ENCODE results near the gene TLR9. TPM values are rescaled to one million over a fixed set of nuclear protein-coding genes. Genes with fewer than 3 reads are reported as not detected.

The TLR9 gene
- total RNA-seq, 1 experiment from 2014 or later = not detected

GRCh38 chr3:52232279-52233107 is 7.0 kb upstream of the TLR9 start:
- no peaks in the 10 kb centered on the region for H3K27me3 ChIP-seq (ENCODE audit: low read length)
- BruUV-seq (replicated peaks) = no TSS peak
- TF ChIP-seq EZH2 (IDR thresholded peaks at IDR 0.05; ENCODE audit: low read length, unreplicated experiment) (no peak), EZH2phosphoT487 (IDR thresholded peaks at IDR 0.05; ENCODE audit: borderline replicate concordance, low read length) (no peak), CTCF (conservative IDR thresholded peaks at IDR 0.05; ENCODE audit: low read depth, low read length) (peak; percentile 33; the same call in 1 of the 2 replicates)
- H3K4me1 ChIP-seq (ENCODE audit: insufficient read depth, low read length) = peaks cover 14% of the 10 kb centered on the region
- H3K4me3 ChIP-seq (ENCODE audit: low read length) = no peak overlapping the region
- no peak overlapping the region for H2AFZ ChIP-seq (ENCODE audit: low read length)
- peaks cover 34% of the 10 kb centered on the region for H3K79me2 ChIP-seq (ENCODE audit: low read length)
- no peaks in the 10 kb centered on the region for H3K9me3 ChIP-seq (ENCODE audit: low read length)
- no peaks in the 10 kb centered on the region for H3K9me2 ChIP-seq (replicated peaks; ENCODE audit: low read length)
- ATAC-seq (no peak), DNase-seq (no peak)
- ChIA-PET POLR2A (ENCODE audit: unreplicated experiment) (no interaction called here), CTCF (interaction anchor here (1.1 to 1.2 kb wide), 3 partner anchors 12 to 106 kb away, joined by 3 to 7 read pairs (median 3); no protein-coding TSS in a partner anchor)
- no peak overlapping the region for H3K27ac ChIP-seq (ENCODE audit: low read length)
- no peaks in the 10 kb centered on the region for H4K20me1 ChIP-seq (ENCODE audit: low read length)
- H3K36me3 ChIP-seq (ENCODE audit: low read depth, low read length) = peaks cover 37% of the 10 kb centered on the region
- H3F3A ChIP-seq (ENCODE audit: low read length, unreplicated experiment) = no peaks in the 10 kb centered on the region
- intact Hi-C loops (cut with micrococcal nuclease) = no loop called here
- H3K4me2 ChIP-seq (ENCODE audit: low read length) = no peak overlapping the region
- no peak overlapping the region for H3K9ac ChIP-seq (ENCODE audit: low read length)

- ChIA-PET POLR2A (ENCODE audit: unreplicated experiment) (no interaction called here), CTCF (interaction anchor here (1.0 to 1.2 kb wide), 3 partner anchors 12 to 107 kb away, joined by 3 to 7 read pairs (median 3); no protein-coding TSS in a partner anchor)
- Histone ChIP-seq H3K4me1 (ENCODE audit: insufficient read depth, low read length) (peaks cover 6% of the 10 kb centered on the region), H3K36me3 (ENCODE audit: low read depth, low read length) (peaks cover 37% of the 10 kb centered on the region), H3K27me3 (ENCODE audit: low read length) (no peaks in the 10 kb centered on the region), H3K9me3 (ENCODE audit: low read length) (no peaks in the 10 kb centered on the region), H3K4me3 (ENCODE audit: low read length) (no peak overlapping the region), H2AFZ (ENCODE audit: low read length) (no peak overlapping the region), H3F3A (ENCODE audit: low read length, unreplicated experiment) (no peaks in the 10 kb centered on the region), H3K9ac (ENCODE audit: low read length) (no peak overlapping the region), H3K9me2 (replicated peaks; ENCODE audit: low read length) (no peaks in the 10 kb centered on the region), H4K20me1 (ENCODE audit: low read length) (no peaks in the 10 kb centered on the region), H3K79me2 (ENCODE audit: low read length) (peaks cover 29% of the 10 kb centered on the region), H3K27ac (ENCODE audit: low read length) (no peak overlapping the region), H3K4me2 (ENCODE audit: low read length) (no peak overlapping the region)
- ATAC-seq (peak; percentile 61), DNase-seq (peak; percentile 77)
- intact Hi-C loops (cut with micrococcal nuclease) = no loop called here
- no peak for TF ChIP-seq EZH2 (IDR thresholded peaks at IDR 0.05; ENCODE audit: low read length, unreplicated experiment)
- TF ChIP-seq CTCF (conservative IDR thresholded peaks at IDR 0.05; ENCODE audit: low read depth, low read length) = peak; percentile 97
- no TSS peak for BruUV-seq (replicated peaks)
These were observed 6.2 kb upstream of the TLR9 start for GRCh38 chr3:52231502-52232278.
